Caco-2 (cell line): Measurements from ENCODE around the gene AHRR. TPM values are rescaled to one million over a fixed set of nuclear protein-coding genes. Genes with fewer than 3 reads are reported as not detected.

Source experiments
- BruUV-seq: library from RNA; stranded (reverse); fragments of 400-500 nt; replicated peaks from 2 replicates; lab custom pipeline; 2021; lab: Mats Ljungman, UMichigan
- CTCF ChIA-PET: fragments of 300-600 bp; sonication (Branson Sonifier 250); formaldehyde crosslinking; loops from one replicate; lab custom pipeline; 2022; ENCODE audit warnings: antibody characterized with exemption; lab: Charles Lee
- POLR2A ChIA-PET: fragments of 300-600 bp; sonication (Branson Sonifier 250); formaldehyde crosslinking; loops from one replicate; lab custom pipeline; 2022; ENCODE audit warnings: antibody characterized with exemption; lab: Charles Lee
- DNase-seq, 2 experiments: peaks; one replicate each; pipeline versions ENCODE4 v3.0.0 to v3.0.0-alpha.2; 2020 to 2022
- H3K27me3 ChIP-seq: replicated peaks from 2 replicates; pipeline ENCODE4 v1.6.0; 2011; ENCODE audit warnings: low read length; ENCODE audit not compliant: control insufficient read depth, insufficient read depth
- H3K36me3 ChIP-seq: 2 replicates; pipeline ENCODE4 v1.5.1; 2011; ENCODE audit warnings: low read length; ENCODE audit not compliant: control insufficient read depth, insufficient read depth
- H3K4me1 ChIP-seq: fragments of 250-450 bp; sonication (Bioruptor Pico); 2 replicates; pipeline ENCODE4 v1.5.1; 2020; ENCODE audit warnings: mild to moderate bottlenecking
- H3K4me3 ChIP-seq: 2 replicates; pipeline ENCODE4 v1.5.1; 2011; ENCODE audit warnings: low read depth, mild to moderate bottlenecking, control low read depth, low read length
- H3K9me3 ChIP-seq: fragments of 250-450 bp; sonication (Bioruptor Pico); 2 replicates; pipeline ENCODE4 v1.5.1; 2020; ENCODE audit warnings: mild to moderate bottlenecking, moderate library complexity
- H3K27ac Mint-ChIP-seq: one replicate; pipeline ENCODE4 v1.8.0; 2022; ENCODE audit warnings: mixed read lengths; ENCODE audit not compliant: unreplicated experiment
- H3K27me3 Mint-ChIP-seq: one replicate; pipeline ENCODE4 v1.8.0; 2022; ENCODE audit warnings: mixed read lengths; ENCODE audit not compliant: insufficient read depth, unreplicated experiment
- H3K36me3 Mint-ChIP-seq: one replicate; pipeline ENCODE4 v1.8.0; 2022; ENCODE audit warnings: mild to moderate bottlenecking, mixed read lengths; ENCODE audit not compliant: insufficient read depth, unreplicated experiment
- H3K4me1 Mint-ChIP-seq: one replicate; pipeline ENCODE4 v1.8.0; 2022; ENCODE audit warnings: low read depth, mixed read lengths; ENCODE audit not compliant: unreplicated experiment
- H3K4me3 Mint-ChIP-seq: one replicate; pipeline ENCODE4 v1.8.0; 2022; ENCODE audit warnings: mild to moderate bottlenecking, moderate library complexity, mixed read lengths; ENCODE audit not compliant: unreplicated experiment
- H3K9me3 Mint-ChIP-seq: one replicate; pipeline ENCODE4 v1.8.0; 2022; ENCODE audit warnings: mixed read lengths; ENCODE audit not compliant: unreplicated experiment
- intact Hi-C: fragments of 100-400 bp; cut with micrococcal nuclease; formaldehyde crosslinking; loops from one replicate; pipeline ENCODE4 v1.10.0; 2022; ENCODE audit not compliant: unreplicated experiment
- total RNA-seq: library from RNA; stranded (reverse); gene quantifications from 2 replicates; pipeline ENCODE4 v1.2.3, GENCODE V29; 2022
- TF ChIP-seq, protein P1 (sequence below), 2 experiments: fragments of 200-600 bp in 1 of 2; IDR thresholded peaks; 1 replicate in 1 of 2; 2 replicates in 1 of 2; pipeline versions ENCODE4 v1.5.1 to v1.8.0; 2011 to 2022; ENCODE audit warnings: antibody characterized with exemption in 1 of 2, control low read depth in 1 of 2, inconsistent platforms in 1 of 2, low read depth in 1 of 2, low read length in 1 of 2, mild to moderate bottlenecking in 1 of 2, moderate library complexity in 1 of 2; ENCODE audit not compliant: insufficient read depth in 1 of 2, severe bottlenecking in 1 of 2, unreplicated experiment in 1 of 2

The AHRR gene
- total RNA-seq, 1 experiment from 2014 or later = 1.1 TPM

DNA sequence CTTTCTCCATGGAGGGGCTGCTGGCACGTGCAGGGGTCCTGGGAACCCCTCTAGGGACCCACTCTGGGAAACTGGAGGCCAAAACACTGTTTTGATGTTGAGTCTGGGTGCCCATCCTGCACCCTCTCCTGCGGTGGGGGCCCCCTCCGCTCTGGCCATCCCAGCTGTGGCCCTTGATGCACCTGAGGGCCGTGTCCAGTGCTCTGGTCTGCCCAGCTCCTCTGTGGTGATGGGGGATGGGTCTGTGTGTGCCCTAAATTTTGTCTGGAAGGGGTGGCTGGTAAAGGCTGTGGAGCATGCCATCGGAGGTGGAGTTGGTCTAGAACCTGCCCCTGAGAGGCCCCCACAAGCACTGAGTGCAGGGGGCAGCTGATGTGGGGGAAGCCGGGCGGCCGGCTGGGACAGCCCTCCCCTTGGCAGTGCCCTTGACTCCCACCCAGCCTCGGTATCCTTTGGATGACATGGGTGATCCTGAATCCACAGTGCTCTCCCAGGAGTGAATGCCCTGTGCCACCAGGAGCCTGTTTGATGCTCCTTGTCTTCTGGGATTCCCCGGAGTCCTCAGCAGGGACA lies 26.3 kb downstream of the AHRR start:
- H3K27ac Mint-ChIP-seq = no peak overlapping the region
- no peaks in the 10 kb centered on the region for H3K27me3 Mint-ChIP-seq
- DNase-seq = no peak
- TF ChIP-seq, protein P1, sequence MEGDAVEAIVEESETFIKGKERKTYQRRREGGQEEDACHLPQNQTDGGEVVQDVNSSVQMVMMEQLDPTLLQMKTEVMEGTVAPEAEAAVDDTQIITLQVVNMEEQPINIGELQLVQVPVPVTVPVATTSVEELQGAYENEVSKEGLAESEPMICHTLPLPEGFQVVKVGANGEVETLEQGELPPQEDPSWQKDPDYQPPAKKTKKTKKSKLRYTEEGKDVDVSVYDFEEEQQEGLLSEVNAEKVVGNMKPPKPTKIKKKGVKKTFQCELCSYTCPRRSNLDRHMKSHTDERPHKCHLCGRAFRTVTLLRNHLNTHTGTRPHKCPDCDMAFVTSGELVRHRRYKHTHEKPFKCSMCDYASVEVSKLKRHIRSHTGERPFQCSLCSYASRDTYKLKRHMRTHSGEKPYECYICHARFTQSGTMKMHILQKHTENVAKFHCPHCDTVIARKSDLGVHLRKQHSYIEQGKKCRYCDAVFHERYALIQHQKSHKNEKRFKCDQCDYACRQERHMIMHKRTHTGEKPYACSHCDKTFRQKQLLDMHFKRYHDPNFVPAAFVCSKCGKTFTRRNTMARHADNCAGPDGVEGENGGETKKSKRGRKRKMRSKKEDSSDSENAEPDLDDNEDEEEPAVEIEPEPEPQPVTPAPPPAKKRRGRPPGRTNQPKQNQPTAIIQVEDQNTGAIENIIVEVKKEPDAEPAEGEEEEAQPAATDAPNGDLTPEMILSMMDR (IDR thresholded peaks at IDR 0.05; ENCODE audit: insufficient read depth in 1 of 2, low read depth in 1 of 2, low read length in 1 of 2, severe bottlenecking in 1 of 2, unreplicated experiment in 1 of 2) = no peak
- no peaks in the 10 kb centered on the region for H3K4me1 Mint-ChIP-seq
- intact Hi-C loops = no loop called here
- H3K9me3 ChIP-seq = no peaks in the 10 kb centered on the region
- H3K9me3 Mint-ChIP-seq = peaks cover 5% of the 10 kb centered on the region
- no TSS peak for BruUV-seq
- no peak overlapping the region for H3K4me3 Mint-ChIP-seq
- no peak overlapping the region for H3K4me3 ChIP-seq
- CTCF ChIA-PET = no interaction called here
- POLR2A ChIA-PET = no interaction called here
- H3K36me3 Mint-ChIP-seq = no peaks in the 10 kb centered on the region
- H3K36me3 ChIP-seq = no peaks in the 10 kb centered on the region
- no peaks in the 10 kb centered on the region for H3K27me3 ChIP-seq
- H3K4me1 ChIP-seq = no peaks in the 10 kb centered on the region

DNA sequence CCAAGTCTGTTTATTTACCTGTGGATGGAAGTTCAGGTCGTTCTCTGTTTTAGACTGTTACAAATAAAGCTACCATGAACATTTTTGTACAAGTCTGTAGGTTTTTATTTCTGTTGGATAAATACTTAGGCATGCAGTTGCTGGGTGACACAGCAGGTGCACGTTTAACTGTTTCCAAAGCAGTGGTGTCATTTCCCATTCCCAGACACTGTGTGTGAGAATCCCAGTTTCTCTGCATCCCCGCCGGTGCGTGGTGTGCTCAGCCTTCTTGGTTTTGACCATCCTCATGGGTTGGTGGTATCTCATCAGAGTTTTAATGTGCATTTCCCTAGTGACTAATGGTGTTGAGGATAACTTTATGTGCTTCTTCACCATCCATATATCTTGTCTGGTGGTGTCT lies 27.2 kb downstream of the AHRR start:
- H3K9me3 ChIP-seq = no peaks in the 10 kb centered on the region
- H3K36me3 Mint-ChIP-seq = no peaks in the 10 kb centered on the region
- no peaks in the 10 kb centered on the region for H3K27me3 Mint-ChIP-seq
- intact Hi-C loops = no loop called here
- DNase-seq = no peak
- H3K4me3 ChIP-seq = no peak overlapping the region
- ChIA-PET CTCF (no interaction called here), POLR2A (no interaction called here)
- no peaks in the 10 kb centered on the region for H3K9me3 Mint-ChIP-seq
- no peak overlapping the region for H3K27ac Mint-ChIP-seq
- no peaks in the 10 kb centered on the region for H3K4me1 Mint-ChIP-seq
- H3K4me1 ChIP-seq = no peaks in the 10 kb centered on the region
- TF ChIP-seq, protein P1 (IDR thresholded peaks at IDR 0.05; ENCODE audit: insufficient read depth in 1 of 2, low read depth in 1 of 2, low read length in 1 of 2, severe bottlenecking in 1 of 2, unreplicated experiment in 1 of 2) = no peak
- H3K27me3 ChIP-seq = no peaks in the 10 kb centered on the region
- H3K36me3 ChIP-seq = no peaks in the 10 kb centered on the region
- H3K4me3 Mint-ChIP-seq = no peak overlapping the region
- no TSS peak for BruUV-seq

DNA sequence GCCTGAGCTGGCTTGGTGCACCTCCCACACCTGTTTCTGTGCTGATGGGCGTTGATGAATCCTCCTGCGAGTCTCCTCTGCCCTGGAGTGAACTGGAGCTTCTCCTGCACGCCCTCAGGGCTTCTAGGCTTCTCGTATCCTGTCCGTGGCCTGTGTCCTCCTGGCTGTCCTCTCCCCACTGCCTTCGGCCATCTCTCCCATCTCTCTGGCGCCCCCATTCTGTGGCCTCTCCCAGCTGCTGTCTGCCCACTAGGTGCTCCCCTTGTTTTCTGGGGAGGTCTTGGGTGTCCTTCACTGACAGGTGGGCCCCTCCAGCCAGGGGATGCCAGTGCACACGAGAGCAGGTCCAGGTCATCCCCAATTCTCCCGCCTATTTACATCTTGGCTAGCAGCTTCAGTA lies 28.8 kb downstream of the AHRR start:
- no peaks in the 10 kb centered on the region for H3K4me1 ChIP-seq
- no peaks in the 10 kb centered on the region for H3K9me3 ChIP-seq
- ChIA-PET CTCF (no interaction called here), POLR2A (no interaction called here)
- Mint-ChIP-seq H3K4me1 (no peaks in the 10 kb centered on the region), H3K4me3 (no peak overlapping the region), H3K9me3 (no peaks in the 10 kb centered on the region), H3K36me3 (no peaks in the 10 kb centered on the region), H3K27ac (no peak overlapping the region), H3K27me3 (no peaks in the 10 kb centered on the region)
- H3K27me3 ChIP-seq = no peaks in the 10 kb centered on the region
- no peaks in the 10 kb centered on the region for H3K36me3 ChIP-seq
- TF ChIP-seq, protein P1 (IDR thresholded peaks at IDR 0.05; ENCODE audit: insufficient read depth in 1 of 2, low read depth in 1 of 2, low read length in 1 of 2, severe bottlenecking in 1 of 2, unreplicated experiment in 1 of 2) = peak in 1 of 2 experiments; percentile 46
- no peak overlapping the region for H3K4me3 ChIP-seq
- intact Hi-C loops = no loop called here
- DNase-seq = no peak
- no TSS peak for BruUV-seq
